NCI-H526 (cell line): Measurements from ENCODE around the gene CACNA1A.

Experiments used
- DNase-seq, 2 experiments: peaks; one replicate each; lab custom pipeline; 2025; lab: John Stamatoyannopoulos, UW

CACNA1A gene

DNA sequence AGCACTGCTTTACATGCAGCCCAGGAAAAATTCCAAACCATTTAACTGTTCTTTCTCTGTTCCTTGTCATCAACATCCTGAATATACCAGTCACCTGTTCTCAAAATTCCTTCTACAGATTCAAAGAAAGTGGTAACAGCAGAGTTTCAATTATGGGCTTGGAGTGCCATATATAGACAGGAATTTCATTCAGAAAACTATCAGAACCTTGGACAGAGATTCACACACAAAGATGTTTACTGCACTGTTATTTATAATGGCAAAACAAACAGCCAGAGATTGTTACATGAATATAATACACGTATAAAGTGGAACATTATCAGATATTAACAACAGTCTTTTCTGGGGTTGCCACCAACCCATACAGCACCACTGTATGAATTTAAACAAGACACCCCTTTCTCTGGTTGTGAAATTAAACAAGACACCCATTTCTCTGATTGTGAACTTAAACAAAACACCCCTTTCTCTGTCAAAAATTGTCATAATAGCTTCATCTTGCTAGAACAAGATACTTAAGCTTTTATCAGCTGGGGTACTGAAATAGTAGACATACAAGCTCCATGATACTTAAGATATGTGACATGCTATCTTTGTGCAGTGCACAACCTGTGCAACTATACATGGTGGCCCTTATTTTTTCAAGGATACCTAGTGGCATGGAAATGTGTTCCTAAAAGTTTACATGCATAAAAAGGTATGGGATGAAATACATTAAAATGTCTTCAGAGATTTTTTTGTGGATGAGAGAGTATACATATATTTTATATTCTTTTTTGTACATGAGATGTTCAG, 12.6 kb downstream of the CACNA1A start:
- DNase-seq, result no peak

DNA sequence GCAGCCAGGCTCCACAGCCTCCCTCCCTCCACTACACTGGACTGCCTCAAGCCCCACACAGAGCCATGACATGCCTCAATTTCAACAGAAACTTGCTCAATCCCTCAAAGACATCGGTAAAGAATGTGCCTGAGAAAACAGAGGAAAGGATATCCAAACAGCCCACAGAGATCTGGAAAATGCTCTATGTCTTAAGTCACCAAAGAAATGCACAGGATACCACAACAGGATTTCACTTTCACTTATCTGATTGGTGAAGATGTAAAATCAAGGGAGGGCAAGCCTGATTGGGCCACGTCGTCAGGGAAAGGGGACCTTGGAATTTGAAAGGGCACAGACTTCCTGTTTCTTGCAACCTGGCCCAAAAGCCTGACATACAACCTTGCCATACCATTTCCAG, 14.2 kb downstream of the CACNA1A start:
- DNase-seq, result no peak

DNA sequence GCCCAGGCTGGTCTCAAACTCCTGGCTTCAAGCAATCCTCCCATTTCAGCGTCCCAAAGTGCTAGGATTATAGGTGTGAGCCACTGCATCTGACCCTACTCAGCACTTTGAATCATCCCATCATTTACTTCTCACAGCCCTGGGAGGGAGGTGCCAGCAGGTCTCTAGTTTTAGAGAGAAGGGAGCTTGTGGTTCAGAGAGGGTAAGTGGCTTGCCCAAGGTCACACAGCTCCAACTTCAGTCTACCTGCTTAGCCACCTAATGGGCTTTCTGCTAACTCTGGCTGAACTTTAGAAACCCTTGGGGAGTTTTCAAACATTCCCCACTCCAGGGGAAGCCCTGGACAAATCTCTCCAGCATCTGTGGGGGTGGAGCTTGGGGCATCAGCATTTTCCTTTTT, 18.3 kb downstream of the CACNA1A start:
- no peak for DNase-seq

DNA sequence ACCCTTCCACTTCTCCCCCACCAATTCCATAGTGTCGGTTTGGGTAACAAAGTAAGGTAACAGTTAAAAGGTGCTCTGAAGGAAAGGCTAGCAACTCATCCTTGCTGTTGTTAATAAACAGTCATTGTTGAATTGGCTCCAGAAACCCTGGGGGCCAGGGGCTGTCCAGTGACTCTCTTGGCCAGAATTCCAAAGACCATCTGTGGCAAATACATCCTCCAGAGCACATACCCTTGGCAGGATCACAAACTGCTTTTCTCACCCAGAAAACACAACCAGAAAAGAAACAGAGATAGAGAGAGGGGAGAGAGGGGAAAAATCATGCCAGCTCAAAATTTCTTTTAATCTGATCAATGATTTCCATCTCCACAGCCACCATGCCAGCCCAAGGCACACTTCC, 22.1 kb downstream of the CACNA1A start:
- DNase-seq, result no peak

DNA sequence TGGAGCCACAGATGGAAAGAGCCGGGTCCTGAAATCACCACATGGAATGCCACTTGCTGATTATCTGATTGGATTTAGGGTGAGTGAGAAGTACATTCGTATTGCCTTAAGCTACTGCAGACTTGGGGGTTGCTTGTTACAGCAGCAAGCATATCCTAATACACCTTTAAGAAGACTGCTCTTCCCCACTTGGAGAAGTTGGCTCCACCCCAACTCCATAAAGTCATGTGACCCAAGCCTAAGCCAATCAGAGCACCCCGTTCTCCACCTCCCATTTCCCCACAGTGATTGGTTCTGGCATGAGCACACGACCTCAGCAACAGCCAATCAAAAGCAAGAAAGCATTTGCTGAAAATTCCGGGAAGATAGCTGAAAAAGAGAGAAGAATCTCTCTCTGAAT, 23.1 kb downstream of the CACNA1A start:
- no peak for DNase-seq

DNA sequence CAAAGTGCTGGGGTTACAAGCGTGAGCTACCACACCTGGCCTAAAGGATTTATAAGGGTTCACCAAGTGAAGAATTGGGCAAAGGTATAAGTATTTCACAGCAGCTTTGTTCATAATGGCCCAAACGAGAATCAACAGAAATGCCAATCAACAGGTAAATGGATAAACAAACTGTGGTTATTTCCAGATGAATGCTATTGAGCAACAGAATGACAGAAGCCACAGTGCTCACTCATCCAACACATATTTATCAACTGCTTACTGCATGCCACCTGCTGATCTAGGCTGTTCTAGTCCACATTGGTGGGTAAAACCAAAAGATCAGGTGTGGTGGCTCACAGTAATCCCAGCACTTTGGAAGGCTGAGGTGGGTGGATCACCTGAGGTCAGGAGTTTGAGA, 27.7 kb downstream of the CACNA1A start:
- DNase-seq, result no peak

DNA sequence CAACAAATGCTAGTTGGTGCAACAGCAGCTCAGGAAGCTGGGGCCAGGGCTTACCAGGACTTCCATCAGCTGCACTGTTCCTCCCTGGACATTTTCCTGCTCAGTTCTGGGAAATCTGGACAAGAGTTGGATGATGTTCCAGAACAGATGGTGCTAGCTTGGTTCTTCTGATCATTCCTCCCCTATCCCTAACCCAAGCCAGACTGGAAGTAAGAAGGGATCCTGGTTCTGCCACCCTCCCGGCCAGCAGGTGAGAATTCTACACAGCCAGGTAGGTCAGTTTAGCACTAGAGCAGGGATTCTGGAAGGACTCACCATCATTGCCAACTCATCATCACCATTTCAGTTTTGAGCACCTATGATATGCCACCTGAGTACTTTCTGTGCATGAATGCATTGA, 30.2 kb downstream of the CACNA1A start:
- DNase-seq, result no peak

DNA sequence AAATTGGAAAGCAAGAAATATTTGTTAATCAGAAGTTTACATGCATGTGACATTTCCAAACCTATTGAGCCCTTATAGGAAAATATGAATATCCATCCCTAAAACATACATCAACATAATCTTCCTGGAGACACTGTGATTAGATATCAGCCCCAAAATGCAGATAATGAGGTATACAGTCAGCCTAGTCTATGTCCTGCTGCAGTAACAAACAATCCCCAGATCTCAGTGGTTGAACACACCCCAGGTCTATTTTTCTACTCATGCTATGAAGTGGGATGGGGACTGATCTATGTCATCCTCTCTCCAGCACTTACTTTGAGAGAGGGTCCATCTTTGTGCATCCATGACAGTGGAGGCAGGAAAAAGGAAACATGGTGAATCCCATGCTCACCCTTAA, 31.2 kb downstream of the CACNA1A start:
- DNase-seq, result no peak

DNA sequence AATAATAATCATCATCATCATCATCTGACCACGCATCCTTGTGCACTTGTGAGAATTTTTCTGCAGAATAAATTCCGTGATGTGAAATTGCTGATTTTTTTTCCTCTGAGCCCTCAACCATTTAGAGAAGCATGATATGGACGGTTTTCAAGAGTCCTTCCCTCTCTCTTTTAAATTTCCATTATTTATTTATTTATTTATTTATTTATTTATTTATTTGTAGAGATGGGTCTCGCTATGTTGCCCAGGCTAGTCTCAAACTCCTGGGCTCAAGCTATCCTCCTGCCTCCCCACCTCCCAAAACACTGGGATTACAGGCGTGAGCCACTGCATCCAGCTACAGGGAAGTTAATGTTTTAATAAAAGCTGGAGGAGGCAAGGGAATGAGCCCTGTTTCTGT, 39.6 kb downstream of the CACNA1A start:
- DNase-seq, result no peak

DNA sequence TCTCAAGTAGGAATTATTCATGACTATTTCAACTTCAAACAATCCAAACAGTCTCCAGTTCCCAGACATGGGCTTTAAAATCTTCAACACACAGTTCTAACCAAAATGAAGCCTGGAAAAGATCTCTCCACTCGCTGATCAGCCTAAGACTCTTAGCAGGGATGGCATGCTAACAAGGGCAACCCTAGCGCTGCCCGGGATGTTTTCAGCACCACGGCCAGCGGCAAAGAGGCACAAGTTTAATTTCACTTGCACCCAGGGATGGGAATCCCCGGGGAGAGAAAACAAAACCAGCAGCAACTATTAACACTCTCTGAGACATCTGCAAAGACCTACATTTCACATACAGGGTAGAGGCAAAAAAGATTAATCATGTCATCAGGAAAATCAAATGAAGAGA, 43.0 kb downstream of the CACNA1A start:
- DNase-seq, result no peak

DNA sequence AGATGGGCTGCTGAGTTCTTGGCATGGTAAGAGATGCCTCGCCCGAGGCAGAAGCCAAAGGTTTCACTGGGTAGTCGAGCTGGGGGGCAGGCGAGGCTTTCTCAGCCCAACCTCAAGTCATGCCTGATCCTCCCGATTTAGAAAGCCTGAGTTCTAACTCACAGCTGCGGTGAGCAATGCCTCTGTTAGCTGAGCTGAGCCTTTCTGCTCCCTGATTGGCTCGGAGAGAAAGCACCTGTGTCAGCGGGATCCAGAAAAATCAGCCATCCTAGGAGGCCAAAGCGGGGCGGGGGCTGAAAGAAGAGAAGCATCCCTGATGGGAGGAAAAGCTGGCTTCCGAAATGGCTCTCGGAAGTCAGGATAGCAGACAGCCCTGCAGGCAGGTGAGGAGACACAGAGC, 44.7 kb downstream of the CACNA1A start:
- DNase-seq, result no peak

DNA sequence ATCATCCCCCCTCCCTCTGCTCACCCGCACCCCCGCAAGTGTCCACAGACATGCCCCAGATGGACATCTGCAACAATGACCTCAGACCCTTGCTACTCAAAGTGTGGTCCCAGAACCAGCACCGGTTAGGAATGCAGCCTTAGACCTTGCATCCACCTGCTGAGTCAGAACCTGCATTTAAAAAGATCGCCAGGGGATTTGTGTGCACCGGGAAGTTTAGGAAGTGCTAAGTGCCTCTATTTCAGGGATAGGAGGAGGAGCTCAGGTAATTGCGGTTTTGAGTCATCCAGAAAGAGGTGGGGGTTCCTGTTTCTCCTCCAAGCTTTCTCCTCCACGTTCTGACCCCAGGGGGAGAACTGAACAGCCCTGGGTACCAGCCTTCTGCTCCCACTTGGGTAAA, 46.2 kb downstream of the CACNA1A start:
- DNase-seq, result no peak

DNA sequence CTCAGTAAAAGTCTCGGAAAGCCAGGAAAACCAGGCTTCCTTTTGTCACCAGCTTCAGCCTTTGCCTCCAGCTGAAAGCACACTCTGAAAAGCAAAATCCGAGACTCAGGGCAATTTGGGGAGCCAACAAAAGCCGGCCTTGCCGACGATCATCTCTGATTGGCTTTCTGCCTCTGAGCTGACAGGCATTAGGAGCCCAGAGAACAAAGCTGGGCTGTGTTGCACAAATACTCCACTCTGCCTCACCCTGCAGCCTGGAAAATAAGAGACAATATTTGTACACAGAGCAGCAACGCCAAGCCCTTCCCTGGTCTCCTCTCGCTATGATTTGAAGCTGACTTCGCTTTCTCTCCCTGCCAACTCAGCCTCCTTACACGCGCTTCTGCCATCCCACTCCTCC, 46.9 kb downstream of the CACNA1A start:
- DNase-seq, result no peak

DNA sequence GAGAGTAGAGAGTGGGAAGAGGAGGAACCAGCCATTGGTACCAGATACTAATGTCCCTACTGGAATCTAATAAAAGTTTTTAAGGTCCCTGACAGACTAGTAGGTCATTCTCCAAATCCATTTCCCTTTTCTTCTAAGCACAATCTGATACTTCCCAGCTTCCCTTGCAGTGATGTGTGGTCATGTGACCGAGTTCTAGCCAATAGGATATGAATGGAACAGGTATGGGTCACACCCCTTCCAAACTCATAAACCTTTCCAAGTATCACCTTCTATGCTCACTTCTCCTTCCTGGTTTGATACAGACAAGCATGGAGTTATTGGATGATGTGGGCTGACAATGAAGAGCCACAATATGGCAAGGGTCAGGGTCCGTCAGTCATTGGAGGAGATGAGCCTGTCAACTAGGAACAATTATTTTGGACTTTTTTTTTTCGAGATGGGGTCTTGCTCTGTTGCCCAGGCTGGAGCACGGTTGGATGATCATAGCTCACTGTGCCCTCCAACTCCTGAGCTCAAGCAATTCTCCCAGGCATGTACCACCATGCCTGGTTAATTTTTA, 54.8 kb downstream of the CACNA1A start:
- DNase-seq, result no peak

DNA sequence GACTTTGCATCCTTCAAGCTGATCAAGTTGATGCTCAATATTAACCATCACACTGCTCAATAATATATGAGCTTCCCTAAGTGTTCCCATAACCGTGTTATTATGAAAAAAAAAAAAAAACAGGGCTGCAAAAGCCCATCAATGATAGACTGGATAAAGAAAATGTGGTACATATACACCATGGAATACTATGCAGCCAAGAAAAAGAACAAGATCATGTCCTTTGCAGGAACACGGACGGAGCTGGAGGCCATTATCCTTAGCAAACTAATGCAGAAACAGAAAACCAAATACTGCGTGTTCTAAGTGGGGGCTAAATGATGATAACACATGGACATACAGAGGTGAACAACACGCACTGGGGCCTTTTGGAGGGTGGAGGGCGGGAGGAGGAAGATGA, 58.3 kb downstream of the CACNA1A start:
- DNase-seq, result no peak

DNA sequence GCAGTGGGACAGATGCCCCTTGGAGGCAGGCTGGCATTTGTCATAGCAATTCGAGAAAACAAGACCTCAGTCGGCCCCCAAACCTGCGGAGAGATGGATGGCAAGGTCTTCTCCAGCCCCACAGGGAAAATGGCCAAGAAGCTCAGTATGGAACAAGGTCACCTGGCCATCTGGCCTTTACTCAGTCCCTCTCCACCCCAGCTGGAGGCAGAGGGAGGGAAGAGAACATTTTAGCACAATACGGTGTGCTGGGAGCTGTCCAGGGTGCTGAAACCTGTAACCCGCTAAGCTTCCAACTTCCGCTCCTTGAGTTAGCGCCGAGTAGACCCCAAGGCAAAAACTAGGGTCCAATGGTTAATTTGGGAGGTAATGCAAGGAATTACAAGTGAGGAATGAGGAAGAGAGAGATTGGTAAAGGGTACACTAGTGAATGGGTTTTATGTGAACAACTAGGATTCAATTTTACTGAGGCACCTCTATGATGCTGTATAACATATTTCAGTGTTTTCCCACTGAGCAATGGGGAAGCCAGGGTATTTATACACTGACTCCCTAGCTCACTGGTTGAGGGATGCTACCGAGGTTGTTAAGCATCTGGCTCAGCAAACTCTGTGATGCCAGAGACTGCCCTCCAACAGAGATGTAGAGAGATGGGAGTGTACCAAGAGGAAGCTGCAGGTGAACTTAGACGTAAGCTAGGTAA, 64.3 kb downstream of the CACNA1A start:
- no peak for DNase-seq

DNA sequence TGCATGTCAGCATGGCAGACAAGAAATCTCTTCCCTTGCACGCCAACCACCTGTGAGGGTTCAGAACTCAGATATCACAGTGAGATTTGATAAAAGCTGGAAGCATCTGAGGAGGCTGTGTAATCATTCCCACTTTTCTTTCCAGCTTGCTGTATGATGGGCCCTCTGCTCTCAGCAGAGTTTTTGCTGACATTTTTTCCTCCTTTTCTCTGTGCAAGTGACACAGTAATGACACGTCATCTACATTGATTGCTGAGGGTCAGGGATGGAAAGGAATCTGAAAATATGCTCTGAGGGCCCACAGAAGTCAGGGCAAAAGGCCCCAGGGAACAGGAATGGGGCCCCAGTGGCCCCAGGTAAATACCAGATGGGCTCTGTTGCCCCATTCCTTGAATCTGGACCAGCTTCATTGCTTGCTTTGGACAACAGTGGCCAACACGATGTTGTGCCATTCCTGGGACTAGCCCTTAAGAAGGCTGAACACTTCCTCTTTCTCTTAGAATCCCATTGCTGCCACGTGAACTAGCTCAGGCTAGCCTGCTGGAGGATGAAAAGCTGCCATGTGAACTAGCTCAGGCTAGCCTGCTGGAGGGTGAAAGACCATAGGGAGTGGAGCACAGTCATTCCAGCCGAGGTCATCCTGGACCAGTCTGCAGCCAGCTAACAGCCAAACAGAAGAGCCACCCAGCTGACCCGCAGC, 68.2 kb downstream of the CACNA1A start:
- no peak for DNase-seq

DNA sequence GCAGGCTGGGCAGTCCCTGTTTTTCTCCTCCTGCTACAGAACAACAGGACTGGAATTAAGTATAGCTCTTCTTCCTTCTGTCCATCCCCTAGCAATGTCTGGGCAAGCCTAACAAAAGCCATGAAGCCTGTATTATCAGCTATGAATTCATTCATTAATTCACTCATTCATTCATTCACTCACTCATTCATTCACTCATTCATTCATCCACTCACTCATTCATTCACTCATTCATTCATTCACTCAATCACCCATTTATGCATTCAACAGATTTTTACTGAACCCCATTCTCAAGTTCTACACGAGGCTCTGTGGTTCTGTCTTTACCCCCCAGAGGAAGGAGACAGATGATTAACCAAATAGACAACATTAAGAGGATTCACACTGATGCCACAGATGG, 69.9 kb downstream of the CACNA1A start:
- DNase-seq, result no peak

DNA sequence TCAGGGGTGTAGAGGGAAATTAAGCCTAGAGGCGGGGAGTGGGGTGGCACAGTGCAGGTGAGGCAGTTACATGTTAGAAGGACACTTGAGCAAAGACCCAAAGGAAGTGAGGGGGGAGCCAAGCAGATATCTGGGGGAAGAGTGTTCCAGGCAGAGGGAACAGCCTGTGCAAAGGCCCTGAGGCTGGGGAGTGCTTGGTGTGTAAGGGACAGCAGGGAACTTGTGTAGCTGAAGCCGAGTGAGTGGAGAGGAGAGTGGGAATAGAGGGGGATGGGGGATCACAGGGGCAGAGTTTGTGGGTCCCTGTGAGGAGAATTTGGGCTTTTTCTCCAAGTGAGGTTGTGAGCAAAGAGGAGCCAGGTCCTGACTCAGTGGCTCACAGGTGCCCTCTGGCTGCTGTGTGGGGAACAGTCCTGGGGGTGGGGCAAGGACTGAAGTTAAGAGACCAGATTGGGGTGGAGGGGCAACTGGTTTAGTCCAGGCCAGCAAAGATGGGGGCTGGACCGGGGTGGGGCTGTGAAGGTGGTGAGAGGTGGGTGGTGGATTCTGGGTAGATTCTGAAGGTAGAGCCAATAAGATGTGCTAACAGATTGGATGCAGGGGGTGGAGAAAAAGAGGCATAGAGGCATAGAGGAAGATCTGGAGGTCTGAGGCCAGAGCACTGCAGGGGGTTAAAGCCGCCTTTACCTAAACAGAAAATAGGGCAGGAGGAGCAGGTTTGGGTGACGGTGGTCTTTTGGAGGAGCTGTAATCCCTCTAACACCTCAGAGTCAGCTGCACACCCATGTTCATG, 75.3 kb downstream of the CACNA1A start:
- no peak for DNase-seq

DNA sequence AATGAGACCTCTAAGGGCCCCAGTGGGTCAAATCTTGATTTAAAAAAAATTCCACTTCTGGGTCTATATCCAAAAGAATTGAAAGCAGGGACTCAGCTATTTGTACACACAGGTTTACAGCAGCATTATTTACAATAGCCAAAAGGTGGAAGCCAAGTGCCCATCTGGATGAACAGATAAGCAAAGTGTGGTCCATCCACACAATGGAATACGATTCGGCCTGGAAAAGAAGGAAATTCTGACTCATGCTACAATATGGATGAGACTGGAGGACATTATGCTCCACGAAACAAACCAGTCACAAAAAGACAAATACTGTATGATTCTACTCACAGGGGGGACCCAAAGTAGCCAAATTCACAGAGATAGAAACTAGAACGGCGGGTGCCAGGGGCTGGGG, 76.7 kb downstream of the CACNA1A start:
- no peak for DNase-seq

DNA sequence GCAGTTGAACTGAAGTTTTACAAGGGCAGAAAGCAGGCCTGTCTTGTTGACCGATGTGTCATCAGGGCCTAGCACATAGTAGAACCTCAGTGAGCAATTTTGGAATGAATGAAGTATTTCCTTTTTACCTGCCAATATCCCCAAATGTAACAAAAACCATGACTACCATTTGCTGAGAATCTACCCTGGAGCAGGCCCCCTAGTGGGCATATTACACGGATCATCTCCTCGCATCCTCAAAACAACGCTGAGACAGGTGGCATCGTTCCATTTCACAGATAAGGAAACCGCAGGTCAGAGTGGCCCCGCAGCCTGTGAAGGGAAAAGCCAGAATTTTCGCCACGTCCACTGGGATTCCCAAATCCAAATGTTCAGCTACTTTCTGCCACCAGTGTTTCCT, 77.9 kb downstream of the CACNA1A start:
- no peak for DNase-seq
